Type B pancreatic cell (in vitro differentiated cells): ENCODE measurements around the gene EMILIN1. TPM values are rescaled to one million over a fixed set of nuclear protein-coding genes. Genes with fewer than 3 reads are reported as not detected.

Source experiments
- DNase-seq: peaks from one replicate; pipeline ENCODE4 v3.0.0; 2021; ENCODE audit warnings: mixed read lengths; ENCODE audit not compliant: unreplicated experiment; ENCODE audit errors: extremely low spot score
- H3K27ac Mint-ChIP-seq: 2 replicates; pipeline ENCODE4 v1.8.0; 2021; ENCODE audit warnings: mild to moderate bottlenecking, mixed read lengths
- H3K27me3 Mint-ChIP-seq: 2 replicates; pipeline ENCODE4 v1.8.0; 2021; ENCODE audit warnings: mixed read lengths
- H3K36me3 Mint-ChIP-seq: 2 replicates; pipeline ENCODE4 v1.8.0; 2021; ENCODE audit warnings: mixed read lengths
- H3K4me1 Mint-ChIP-seq: one replicate; pipeline ENCODE4 v1.8.0; 2021; ENCODE audit warnings: mixed read lengths; ENCODE audit not compliant: unreplicated experiment
- H3K4me3 Mint-ChIP-seq: 2 replicates; pipeline ENCODE4 v1.8.0; 2021; ENCODE audit warnings: mild to moderate bottlenecking, mixed read lengths
- H3K9me3 Mint-ChIP-seq: 2 replicates; pipeline ENCODE4 v1.8.0; 2021; ENCODE audit warnings: mixed read lengths
- CTCF ChIP-seq: fragments of 200-600 bp; sonication (generic); conservative IDR thresholded peaks from 2 replicates; pipeline ENCODE4 v1.5.0; 2021; ENCODE audit warnings: antibody characterized with exemption, mild to moderate bottlenecking
- total RNA-seq: library from RNA; stranded (reverse); gene quantifications from 2 replicates; pipeline ENCODE4 v1.2.1, GENCODE V29; 2021; ENCODE audit warnings: low replicate concordance

Gene EMILIN1
- total RNA-seq, 1 donor from 2014 or later = 60.7 TPM

- Mint-ChIP-seq H3K36me3 (no peaks in the 10 kb centered on the region), H3K4me1 (peaks cover 12% of the 10 kb centered on the region), H3K9me3 (no peaks in the 10 kb centered on the region), H3K27ac (peak overlapping the region; percentile 86), H3K4me3 (peak overlapping the region; percentile 95), H3K27me3 (peaks cover 15% of the 10 kb centered on the region)
- no peak for DNase-seq
- no peak for TF ChIP-seq CTCF
Observed at GRCh38 chr2:27135478-27135955, 57.1 kb downstream of the EMILIN1 start.

Other genes starting within 250 kb of the EMILIN1 start
- gene DPYSL5, start 230.5 kb upstream of the EMILIN1 start, total RNA-seq = 8.5 and 51.1 TPM in 2 replicates
- 13.5 and 14.4 TPM in 2 replicates for gene MAPRE3, start 108.0 kb upstream of the EMILIN1 start, total RNA-seq
- gene TMEM214, start 45.6 kb upstream of the EMILIN1 start, total RNA-seq = 83.9 and 96.1 TPM in 2 replicates
- gene AGBL5, start 26.9 kb upstream of the EMILIN1 start, total RNA-seq = 24.3 and 57.3 TPM in 2 replicates
- 298 and 401 TPM in 2 replicates for gene OST4, start 7.0 kb upstream of the EMILIN1 start, total RNA-seq
- gene KHK, start 8.2 kb downstream of the EMILIN1 start, total RNA-seq = 14.7 and 28.4 TPM in 2 replicates
- 1.8 and 2.4 TPM in 2 replicates for gene CGREF1, start 40.5 kb downstream of the EMILIN1 start, total RNA-seq
- 0.12 and 0.51 TPM in 2 replicates for gene ABHD1, start 45.2 kb downstream of the EMILIN1 start, total RNA-seq
- 52.3 and 53.6 TPM in 2 replicates for gene PREB, start 56.0 kb downstream of the EMILIN1 start, total RNA-seq
- not detected in 2 replicates for gene PRR30, start 60.8 kb downstream of the EMILIN1 start, total RNA-seq
- not detected in 2 replicates for gene TCF23, start 70.4 kb downstream of the EMILIN1 start, total RNA-seq
- gene ATRAID, start 133.4 kb downstream of the EMILIN1 start, total RNA-seq = 97.4 and 103 TPM in 2 replicates
- 63.6 and 76.3 TPM in 2 replicates for gene SLC5A6, start 133.7 kb downstream of the EMILIN1 start, total RNA-seq
- 51.6 and 85.1 TPM in 2 replicates for gene CAD, start 138.8 kb downstream of the EMILIN1 start, total RNA-seq
- 0.19 and 0.53 TPM in 2 replicates for gene SLC30A3, start 184.4 kb downstream of the EMILIN1 start, total RNA-seq
- gene DNAJC5G, start 196.8 kb downstream of the EMILIN1 start, total RNA-seq = not detected in 2 replicates
- gene TRIM54, start 203.8 kb downstream of the EMILIN1 start, total RNA-seq = not detected in 2 replicates
- gene UCN, start 229.8 kb downstream of the EMILIN1 start, total RNA-seq = 0.74 and 4.1 TPM in 2 replicates
- 48.9 and 62.4 TPM in 2 replicates for gene MPV17, start 244.5 kb downstream of the EMILIN1 start, total RNA-seq